Erythroblast (primary cell): ENCODE measurements around the gene KLF2.

ENCODE experiments used
- GATA1 ChIP-seq: IDR thresholded peaks from 2 replicates; pipeline ENCODE4 v1.6.1; 2011; ENCODE audit warnings: low read depth, mild to moderate bottlenecking, control low read depth, low read length, moderate library complexity
- POLR2A ChIP-seq: IDR thresholded peaks from 2 replicates; pipeline ENCODE4 v1.6.1; 2011; ENCODE audit warnings: mild to moderate bottlenecking, low read length

GRCh38 chr19:16338470-16339360 lies 14.1 kb downstream of the KLF2 start:
- no peak for TF ChIP-seq POLR2A
- no peak for TF ChIP-seq GATA1
